ENCODE data around the gene PLPP1.

GRCh38 chr5:55402199-55402598, 132.6 kb downstream of the PLPP1 start:
- TF ChIP-seq GATA2 (IDR thresholded peaks at IDR 0.05; ENCODE audit: low read depth, low read length) (no peak), GATA3 (IDR thresholded peaks at IDR 0.05; ENCODE audit: low read depth, low read length) (no peak)

Data from SH-SY5Y (cell line).